Bronchial epithelial cell (primary cell): ENCODE measurements around the gene BCOR. TPM values are rescaled to one million over a fixed set of nuclear protein-coding genes. Genes with fewer than 3 reads are reported as not detected.
A peak's percentile ranks its signal among the peaks of the same experiment; 100 is the strongest.

Source experiments
- DNase-seq: peaks from one replicate; pipeline ENCODE4 v3.0.0-alpha.2; 2010; ENCODE audit warnings: low read depth
- FAIRE-seq: peaks from 2 replicates; lab custom pipeline; 2011; peaks lifted over from hg19 to GRCh38; lab: Jason Lieb, UNC
- H3K27me3 ChIP-seq: 2 replicates; pipeline ENCODE4 v1.5.1; 2011; ENCODE audit warnings: low read length; ENCODE audit not compliant: control insufficient read depth, insufficient read depth
- H3K36me3 ChIP-seq: 2 replicates; pipeline ENCODE4 v1.5.1; 2011; ENCODE audit warnings: low read length; ENCODE audit not compliant: control insufficient read depth, insufficient read depth
- H3K4me3 ChIP-seq: 2 replicates; pipeline ENCODE4 v1.5.1; 2011; ENCODE audit warnings: mild to moderate bottlenecking, low read depth, low read length, control low read depth
- CTCF ChIP-seq: IDR thresholded peaks from 2 replicates; pipeline ENCODE4 v1.5.1; 2011; ENCODE audit warnings: mild to moderate bottlenecking, moderate library complexity, low read length, control low read depth, inconsistent platforms; ENCODE audit not compliant: insufficient read depth, severe bottlenecking
- total RNA-seq: library from RNA; depleted of rRNA; stranded (reverse); fragments of >200 nt; gene quantifications from 2 replicates; pipeline ENCODE4 v1.2.1, GENCODE V29; 2014

Gene BCOR
- total RNA-seq, 1 donor from 2014 or later, result 6.1 TPM

- Histone ChIP-seq H3K27me3 (no peaks in the 10 kb centered on the region), H3K4me3 (no peak overlapping the region), H3K36me3 (no peaks in the 10 kb centered on the region)
- TF ChIP-seq CTCF, result no peak
- DNase-seq (no peak), FAIRE-seq (no peak)
Measured at GRCh38 chrX:40019541-40019940, 78.2 kb downstream of the BCOR start.

- TF ChIP-seq CTCF, result no peak
- no peak for DNase-seq
- Histone ChIP-seq H3K4me3 (no peak overlapping the region), H3K27me3 (no peaks in the 10 kb centered on the region), H3K36me3 (no peaks in the 10 kb centered on the region)
- no peak for FAIRE-seq
Measured at GRCh38 chrX:40018041-40018440, 79.7 kb downstream of the BCOR start.

- no peak for TF ChIP-seq CTCF
- no peaks in the 10 kb centered on the region for H3K36me3 ChIP-seq
- no peak overlapping the region for H3K4me3 ChIP-seq
- no peaks in the 10 kb centered on the region for H3K27me3 ChIP-seq
- DNase-seq, result no peak
- no peak for FAIRE-seq
Measured at GRCh38 chrX:40016749-40017148, 81.0 kb downstream of the BCOR start.

- H3K36me3 ChIP-seq, result no peaks in the 10 kb centered on the region
- no peak for FAIRE-seq
- no peak for TF ChIP-seq CTCF
- H3K4me3 ChIP-seq, result no peak overlapping the region
- H3K27me3 ChIP-seq, result no peaks in the 10 kb centered on the region
- DNase-seq, result no peak
Measured at GRCh38 chrX:40015693-40016092, 82.1 kb downstream of the BCOR start.

- DNase-seq, result peak; percentile 43
- no peak for TF ChIP-seq CTCF
- no peak for FAIRE-seq
- Histone ChIP-seq H3K27me3 (no peaks in the 10 kb centered on the region), H3K4me3 (peak overlapping the region; percentile 47), H3K36me3 (no peaks in the 10 kb centered on the region)
Measured at GRCh38 chrX:40013266-40014195, 84.2 kb downstream of the BCOR start.
